H1 (cell line): ENCODE results near the gene UCMA. TPM values are rescaled to one million over a fixed set of nuclear protein-coding genes. Genes with fewer than 3 reads are reported as not detected.

Experiments used
- CTCF ChIA-PET: fragments of 300-600 bp; sonication (Branson Sonifier 250); formaldehyde crosslinking; loops from one replicate; lab custom pipeline; 2021; ENCODE audit not compliant: partially characterized antibody; lab: Charles Lee
- POLR2A ChIA-PET: fragments of 300-600 bp; sonication (Branson Sonifier 250); formaldehyde crosslinking; loops from one replicate; lab custom pipeline; 2021; ENCODE audit warnings: inconsistent platforms; ENCODE audit not compliant: partially characterized antibody; lab: Charles Lee
- DNase-seq, 2 experiments: peaks; one replicate each; pipeline versions ENCODE4 v3.0.0 to v3.0.0-alpha.2; 2010 to 2022; ENCODE audit warnings: low spot score in 2 of 2, low read depth in 1 of 2, mixed read lengths in 1 of 2
- FAIRE-seq: peaks from 2 replicates; lab custom pipeline; 2011; peaks lifted over from hg19 to GRCh38; lab: Jason Lieb, UNC
- H2AFZ ChIP-seq: 2 replicates; pipeline ENCODE4 v1.8.1; 2012; ENCODE audit warnings: low read length, inconsistent platforms
- H2AK5ac ChIP-seq: 2 replicates; pipeline ENCODE4 v1.6.1; 2013; ENCODE audit warnings: low read depth, low read length
- H2BK120ac ChIP-seq: replicated peaks from 2 replicates; pipeline ENCODE3; 2013; ENCODE audit warnings: low read depth, low read length, inconsistent platforms
- H2BK12ac ChIP-seq: 2 replicates; pipeline ENCODE4 v1.6.1; 2013; ENCODE audit warnings: low read depth, low read length
- H2BK15ac ChIP-seq: 2 replicates; pipeline ENCODE4 v1.6.1; 2013; ENCODE audit warnings: low read length
- H2BK20ac ChIP-seq: 2 replicates; pipeline ENCODE4 v1.6.1; 2013; ENCODE audit warnings: low read length
- H2BK5ac ChIP-seq: 2 replicates; pipeline ENCODE4 v1.6.1; 2013; ENCODE audit warnings: low read depth, low read length
- H3K14ac ChIP-seq: 2 replicates; pipeline ENCODE4 v1.6.1; 2013; ENCODE audit warnings: inconsistent platforms; ENCODE audit not compliant: insufficient read length
- H3K18ac ChIP-seq: 2 replicates; pipeline ENCODE4 v1.6.1; 2013; ENCODE audit warnings: low read length; ENCODE audit errors: extremely low read depth
- H3K23ac ChIP-seq: 2 replicates; pipeline ENCODE4 v1.6.1; 2013; ENCODE audit warnings: inconsistent platforms; ENCODE audit not compliant: insufficient read length
- H3K23me2 ChIP-seq: 2 replicates; pipeline ENCODE4 v1.6.1; 2013; ENCODE audit warnings: low read depth, low read length
- H3K27ac ChIP-seq: 2 replicates; pipeline ENCODE4 v1.6.1; 2011; ENCODE audit warnings: low read depth, low read length, inconsistent platforms
- H3K27me3 ChIP-seq, 4 experiments: replicated peaks in 1 of 4; 1 replicate in 1 of 4; 2 replicates in 3 of 4; pipeline versions ENCODE4 v1.6.1 to v1.8.1; 2011 to 2013; ENCODE audit warnings: low read length in 3 of 4, mild to moderate bottlenecking in 3 of 4, inconsistent platforms in 2 of 4, mixed read lengths in 2 of 4, moderate library complexity in 1 of 4; ENCODE audit not compliant: control insufficient read depth in 3 of 4, insufficient read depth in 3 of 4; ENCODE audit errors: extremely low read depth in 1 of 4
- H3K36me3 ChIP-seq, 4 experiments: 2 replicates each; pipeline versions ENCODE4 v1.6.1 to v1.8.1; 2011 to 2013; ENCODE audit warnings: mild to moderate bottlenecking in 4 of 4, low read length in 3 of 4, moderate library complexity in 2 of 4, control low read depth in 1 of 4, inconsistent platforms in 1 of 4; ENCODE audit not compliant: insufficient read depth in 4 of 4, control insufficient read depth in 2 of 4
- H3K4ac ChIP-seq: replicated peaks from 2 replicates; pipeline ENCODE3; 2013; ENCODE audit warnings: low read length, low read depth, mixed read lengths, inconsistent platforms; ENCODE audit not compliant: insufficient read length
- H3K4me1 ChIP-seq, 4 experiments: replicated peaks in 1 of 4; 1 replicate in 1 of 4; 2 replicates in 3 of 4; pipeline versions ENCODE4 v1.6.1 to v1.8.1; 2011 to 2013; ENCODE audit warnings: low read length in 3 of 4, inconsistent platforms in 2 of 4, mixed read lengths in 1 of 4; ENCODE audit not compliant: insufficient read depth in 4 of 4, control insufficient read depth in 3 of 4
- H3K4me2 ChIP-seq, 2 experiments: 2 replicates each; pipeline versions ENCODE4 v1.6.1 to v1.8.1; 2011 to 2013; ENCODE audit warnings: low read depth in 2 of 2, low read length in 2 of 2, control low read depth in 1 of 2, inconsistent platforms in 1 of 2, mild to moderate bottlenecking in 1 of 2; ENCODE audit not compliant: insufficient read depth in 1 of 2
- H3K4me3 ChIP-seq, 4 experiments: fragments of 200-600, 300-600 bp in 1 of 4; sonication (generic), shearing (Covaris generic), sonication (Bioruptor Twin) in 1 of 4; 2 replicates each; pipeline versions ENCODE4 v1.5.1 to v1.8.1; 2011 to 2016; ENCODE audit warnings: low read length in 4 of 4, low read depth in 3 of 4, control low read depth in 2 of 4, inconsistent platforms in 2 of 4, mild to moderate bottlenecking in 2 of 4, mixed read lengths in 1 of 4, moderate library complexity in 1 of 4; ENCODE audit not compliant: insufficient read depth in 2 of 4; ENCODE audit errors: extremely low read depth in 1 of 4
- H3K56ac ChIP-seq: replicated peaks from 2 replicates; pipeline ENCODE3; 2013; ENCODE audit warnings: low read depth, mild to moderate bottlenecking, mixed read lengths, low read length, inconsistent platforms; ENCODE audit not compliant: insufficient read length
- H3K79me1 ChIP-seq: 2 replicates; pipeline ENCODE4 v1.6.1; 2013; ENCODE audit warnings: low read depth, low read length, control low read depth
- H3K79me2 ChIP-seq, 2 experiments: 2 replicates each; pipeline versions ENCODE4 v1.6.1 to v1.8.1; 2012 to 2013; ENCODE audit warnings: low read length in 2 of 2, mild to moderate bottlenecking in 2 of 2, inconsistent platforms in 1 of 2; ENCODE audit not compliant: insufficient read depth in 2 of 2, control insufficient read depth in 1 of 2
- H3K9ac ChIP-seq, 4 experiments: replicated peaks in 1 of 4; 1 replicate in 1 of 4; 2 replicates in 3 of 4; pipeline versions ENCODE4 v1.6.1 to v1.8.1; 2011 to 2013; ENCODE audit warnings: low read depth in 3 of 4, low read length in 3 of 4, control low read depth in 2 of 4, mild to moderate bottlenecking in 2 of 4, moderate library complexity in 2 of 4, inconsistent platforms in 1 of 4; ENCODE audit errors: extremely low read depth in 1 of 4
- H3K9me3 ChIP-seq, 2 experiments: 2 replicates each; pipeline versions ENCODE4 v1.6.1 to v1.8.1; 2012 to 2013; ENCODE audit warnings: mild to moderate bottlenecking in 2 of 2, moderate library complexity in 2 of 2, control low read depth in 1 of 2, inconsistent platforms in 1 of 2, low read depth in 1 of 2, low read length in 1 of 2, mixed read lengths in 1 of 2; ENCODE audit not compliant: insufficient read depth in 2 of 2
- H4K20me1 ChIP-seq, 2 experiments: replicated peaks in 1 of 2; 2 replicates each; pipeline versions ENCODE3 to v1.8.1; 2011 to 2013; ENCODE audit warnings: inconsistent platforms in 2 of 2, low read length in 2 of 2, mild to moderate bottlenecking in 1 of 2; ENCODE audit not compliant: insufficient read depth in 2 of 2, control insufficient read depth in 1 of 2
- H4K5ac ChIP-seq: 2 replicates; pipeline ENCODE4 v1.6.1; 2013; ENCODE audit warnings: low read length, low read depth, mixed read lengths, inconsistent platforms; ENCODE audit not compliant: insufficient read length
- H4K8ac ChIP-seq: 2 replicates; pipeline ENCODE4 v1.8.0; 2013; ENCODE audit warnings: mild to moderate bottlenecking, moderate library complexity, low read length, inconsistent platforms; ENCODE audit not compliant: insufficient read depth; ENCODE audit errors: extremely low read depth
- H4K91ac ChIP-seq: replicated peaks from 2 replicates; pipeline ENCODE3; 2013; ENCODE audit warnings: low read length, mixed read lengths, inconsistent platforms; ENCODE audit not compliant: insufficient read length
- E2F6 ChIP-seq: IDR thresholded peaks from 2 replicates; pipeline ENCODE4 v1.6.1; 2012; ENCODE audit warnings: inconsistent platforms
- EZH2 ChIP-seq: fragments of 200-600 bp; sonication (generic); IDR thresholded peaks from 2 replicates; pipeline ENCODE4 v1.7.1; 2012; ENCODE audit warnings: low read depth, mild to moderate bottlenecking, moderate library complexity, low read length, inconsistent platforms; ENCODE audit not compliant: severe bottlenecking
- MAFK ChIP-seq: IDR thresholded peaks from 2 replicates; pipeline ENCODE4 v1.6.1; 2012; ENCODE audit warnings: low read depth, mild to moderate bottlenecking, improper control_type of control experiment, low read length
- NANOG ChIP-seq: IDR thresholded peaks from 2 replicates; pipeline ENCODE4 v1.6.1; 2011; ENCODE audit warnings: low read length, low read depth, mild to moderate bottlenecking, inconsistent platforms; ENCODE audit not compliant: insufficient read depth, poor library complexity, severe bottlenecking
- RNF2 ChIP-seq: fragments of 200-900, 300-1000 bp; sonication (generic); IDR thresholded peaks from 2 replicates; pipeline ENCODE4 v1.7.1; 2016; ENCODE audit warnings: borderline replicate concordance, low read depth, mild to moderate bottlenecking, antibody characterized with exemption, low read length; ENCODE audit not compliant: poor library complexity, severe bottlenecking; ENCODE audit errors: missing control alignments
- SP2 ChIP-seq: IDR thresholded peaks from 2 replicates; pipeline ENCODE4 v1.6.1; 2012; ENCODE audit warnings: mild to moderate bottlenecking, low read length, inconsistent platforms
- SRF ChIP-seq: IDR thresholded peaks from 2 replicates; pipeline ENCODE4 v1.6.1; 2011; ENCODE audit warnings: mild to moderate bottlenecking, low read depth, low read length, moderate library complexity
- TEAD4 ChIP-seq: IDR thresholded peaks from 2 replicates; pipeline ENCODE4 v1.6.1; 2012; ENCODE audit warnings: low read depth, low read length, inconsistent platforms, mixed read lengths
- WGBS, 2 experiments: shearing (Covaris generic) in 1 of 2; methylation state at CpG; one replicate each; pipeline versions ENCODE4 v1.1.6 to v1.1.7; 2013 to 2015; ENCODE audit warnings: low lambda C conversion rate in 2 of 2, mixed read lengths in 2 of 2, inconsistent platforms in 1 of 2, low coverage in 1 of 2, missing lambda C conversion rate in 1 of 2; ENCODE audit not compliant: insufficient replicate concordance in 2 of 2, insufficient coverage in 1 of 2, insufficient read length in 1 of 2; ENCODE audit errors: extremely low coverage in 1 of 2, missing lambda C conversion rate in 1 of 2; 5-methylcytosine and 5-hydroxymethylcytosine counted together
- polyA plus RNA-seq, 7 experiments: library from polyadenylated mRNA; depleted of rRNA in 3 of 7; stranded (reverse) in 5 of 7; unstranded in 2 of 7; fragments of >200 nt in 5 of 7; fragments of 200-250 nt in 2 of 7; gene quantifications; 1 replicate in 5 of 7; 2 replicates in 1 of 7; 4 replicates in 1 of 7; pipeline versions ENCODE4 v1.2.1 to v1.2.3, GENCODE V29; 2011 to 2013; ENCODE audit warnings: missing spikeins in 2 of 7, mixed read lengths in 2 of 7
- total RNA-seq: library from RNA; stranded (reverse); fragmentation: NEBNext Ultra II Directional; extraction: Animal tissue kit (Norgen Biotek cat#: 25700); gene quantifications from 2 replicates; pipeline ENCODE4 v1.2.1, GENCODE V29; 2021

Gene UCMA
- total and polyA plus RNA-seq, 2 of the 8 experiments (the other 6 are each of a cell fraction or from before 2014, with no cell fraction given): 1.2 to 4.6 TPM

DNA sequence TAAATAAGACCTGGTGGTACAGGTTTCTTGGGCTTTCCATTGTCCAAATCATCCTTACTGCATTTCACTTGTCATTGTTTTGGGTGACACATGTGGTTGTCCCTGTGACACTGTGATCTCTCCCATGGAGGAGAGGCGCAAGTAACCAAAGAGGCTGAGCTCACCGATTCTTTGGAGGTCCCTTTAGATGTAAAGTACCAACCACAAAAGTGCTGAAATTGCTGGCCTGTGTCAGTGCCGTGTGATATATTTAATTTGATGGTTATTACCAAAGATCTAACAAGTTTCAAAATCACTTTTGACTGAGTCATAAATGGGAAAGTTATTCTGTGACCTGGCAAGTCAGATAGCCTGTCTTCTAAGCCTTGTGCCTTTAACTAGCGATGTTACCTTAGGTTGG is 53.4 kb downstream of the UCMA start:
- no peak overlapping the region for H3K14ac ChIP-seq
- H3K4me2 ChIP-seq: no peak overlapping the region
- CTCF ChIA-PET: interaction anchor here (1.8 kb wide), 1 partner anchor 26 kb away, joined by 5 read pairs; no protein-coding TSS in a partner anchor
- FAIRE-seq: no peak
- H3K23ac ChIP-seq: no peak overlapping the region
- H3K4ac ChIP-seq: no peak overlapping the region
- peaks cover 2 to 3% of the 10 kb centered on the region in 2 experiments for H4K20me1 ChIP-seq
- no peak overlapping the region for H4K8ac ChIP-seq
- H4K91ac ChIP-seq: no peak overlapping the region
- POLR2A ChIA-PET: interaction anchor here (0.6 to 1.4 kb wide), 5 partner anchors 10 to 925 kb away, joined by 3 to 5 read pairs (median 3); no protein-coding TSS in a partner anchor
- no peak overlapping the region for H2BK15ac ChIP-seq
- no peak overlapping the region for H2BK5ac ChIP-seq
- H4K5ac ChIP-seq: no peak overlapping the region
- no peak for DNase-seq
- no peak overlapping the region for H2AK5ac ChIP-seq
- no peak overlapping the region for H3K56ac ChIP-seq
- TF ChIP-seq SRF: no peak
- TF ChIP-seq RNF2: no peak
- no peak for TF ChIP-seq NANOG
- TF ChIP-seq E2F6: no peak
- no peak for TF ChIP-seq SP2
- TF ChIP-seq TEAD4: no peak
- TF ChIP-seq EZH2: no peak
- no peak for TF ChIP-seq MAFK
- H3K79me2 ChIP-seq: no peaks in the 10 kb centered on the region
- H2AFZ ChIP-seq: no peak overlapping the region
- no peaks in the 10 kb centered on the region for H3K9me3 ChIP-seq
- H3K9ac ChIP-seq: no peak overlapping the region
- H3K79me1 ChIP-seq: no peaks in the 10 kb centered on the region; the same call in 1 of the 2 replicates
- no peaks in the 10 kb centered on the region for H3K23me2 ChIP-seq
- no peak overlapping the region for H2BK20ac ChIP-seq
- H3K4me1 ChIP-seq: no peaks in the 10 kb centered on the region
- no peaks in the 10 kb centered on the region for H3K27me3 ChIP-seq
- peaks cover 30 to 91% (median 71%) of the 10 kb centered on the region in 4 experiments for H3K36me3 ChIP-seq
- H3K27ac ChIP-seq: no peak overlapping the region
- no peak overlapping the region for H3K18ac ChIP-seq
- H2BK12ac ChIP-seq: no peak overlapping the region
- H3K4me3 ChIP-seq: no peak overlapping the region
- H2BK120ac ChIP-seq: no peak overlapping the region
- WGBS, 2 experiments: 95% methylated on average over 4 of the region's 4 CpGs; no CpG with 5 or more reads in 1 of the 2 experiments
